ENCODE data around the gene OAS2. TPM values are rescaled to one million over a fixed set of nuclear protein-coding genes. Genes with fewer than 3 reads are reported as not detected.

The OAS2 gene
- total and polyA plus RNA-seq, 2 of the 4 experiments (the other 2 are of a cell fraction): under 0.01 TPM; not detected in 1

GRCh38 chr12:113014565-113014964 is 36.2 kb downstream of the OAS2 start:
- Histone ChIP-seq H3K9me3 (ENCODE audit: control insufficient read depth, insufficient read depth, low read length) (no peaks in the 10 kb centered on the region), H4K8ac (ENCODE audit: low read depth in 2 of 2, low read length in 2 of 2) (no peak overlapping the region), H3K4me1 (ENCODE audit: control insufficient read depth, insufficient read depth, low read length) (no peaks in the 10 kb centered on the region), H4K20me1 (ENCODE audit: insufficient read depth, low read length) (no peaks in the 10 kb centered on the region), H3K79me1 (ENCODE audit: low read depth in 1 of 2, low read length in 2 of 2) (no peaks in the 10 kb centered on the region), H2AK9ac (replicated peaks; ENCODE audit: low read depth, low read length, poor library complexity) (no peak overlapping the region), H3K4me3 (ENCODE audit: insufficient read depth, low read depth, low read length) (no peak overlapping the region), H3K14ac (replicated peaks; ENCODE audit: low read depth, low read length) (no peak overlapping the region), H3K4me2 (ENCODE audit: low read depth, low read length) (no peak overlapping the region), H4K5ac (ENCODE audit: low read depth, low read length) (no peak overlapping the region), H3K4ac (ENCODE audit: low read depth, low read length) (no peak overlapping the region), H3K23ac (ENCODE audit: low read depth, low read length) (no peak overlapping the region), H2BK5ac (ENCODE audit: low read depth, low read length, poor library complexity, severe bottlenecking) (no peak overlapping the region), H2BK20ac (ENCODE audit: low read depth, low read length) (no peak overlapping the region), H2BK15ac (ENCODE audit: low read depth, low read length) (no peak overlapping the region), H2AK5ac (ENCODE audit: low read depth, low read length) (no peak overlapping the region), H3K56ac (ENCODE audit: extremely low read depth, insufficient read depth, low read length) (no peak overlapping the region), H3K9me1 (ENCODE audit: insufficient read depth, low read length) (no peaks in the 10 kb centered on the region), H4K91ac (ENCODE audit: insufficient read depth, low read depth, low read length) (no peak overlapping the region), H2AFZ (replicated peaks; ENCODE audit: low read length, poor library complexity) (no peak overlapping the region), H3K27ac (ENCODE audit: insufficient read depth, low read length) (no peak overlapping the region), H2BK120ac (ENCODE audit: low read depth, low read length) (no peak overlapping the region), H3K36me3 (ENCODE audit: control insufficient read depth, insufficient read depth, low read length) (no peaks in the 10 kb centered on the region), H3K18ac (ENCODE audit: low read depth, low read length) (no peak overlapping the region), H3K9ac (ENCODE audit: low read depth, low read length) (no peak overlapping the region), H3K27me3 (ENCODE audit: control insufficient read depth, insufficient read depth, low read length) (no peaks in the 10 kb centered on the region)
- in situ Hi-C loops (cut with MboI; ENCODE audit: low sequenced_read_pairs): no loop called here
- dilution Hi-C loops (cut with HindIII; ENCODE audit: low sequenced_read_pairs, unreplicated experiment): no loop called here
- TF ChIP-seq MAZ (IDR thresholded peaks at IDR 0.05; ENCODE audit: borderline replicate concordance, low read depth, low read length) (no peak), FOS (IDR thresholded peaks at IDR 0.05; ENCODE audit: low read depth, low read length) (no peak), BHLHE40 (IDR thresholded peaks at IDR 0.05; ENCODE audit: low read depth, low read length) (no peak), RAD21 (IDR thresholded peaks at IDR 0.05; ENCODE audit: low read length) (no peak), MAFK (IDR thresholded peaks at IDR 0.05; ENCODE audit: low read depth, low read length) (no peak), RFX5 (IDR thresholded peaks at IDR 0.05; ENCODE audit: low read depth, low read length) (no peak), MXI1 (IDR thresholded peaks at IDR 0.05; ENCODE audit: borderline replicate concordance, low read depth, low read length) (no peak), USF2 (IDR thresholded peaks at IDR 0.05; ENCODE audit: low read depth, low read length) (no peak)
- CTCF ChIA-PET: no interaction called here
- ATAC-seq (ENCODE audit: low read depth): no peak
- WGBS, 2 experiments (ENCODE audit: extremely low coverage in 2 of 2, insufficient read length in 1 of 2): no CpG with 5 or more reads among the region's 9 CpGs
- DNase-seq: no peak
- intact Hi-C loops (cut with micrococcal nuclease): no loop called here
- no TSS peak for BruUV-seq (replicated peaks)
- POLR2A ChIA-PET (ENCODE audit: unreplicated experiment): no interaction called here
